K562 (cell line): ENCODE measurements around the gene TTC9C. TPM values are rescaled to one million over a fixed set of nuclear protein-coding genes. Genes with fewer than 3 reads are reported as not detected.

Experiments used
- ARID1B ChIP-seq: fragments of 450-650 bp; IDR thresholded peaks from 2 replicates; pipeline ENCODE4 v1.6.1; 2016; ENCODE audit warnings: antibody characterized with exemption, mild to moderate bottlenecking, inconsistent platforms
- ASH1L ChIP-seq: fragments of 450-650 bp; IDR thresholded peaks from 2 replicates; pipeline ENCODE4 v1.6.1; 2018; ENCODE audit warnings: borderline replicate concordance, mild to moderate bottlenecking, low read depth; ENCODE audit not compliant: partially characterized antibody
- CREB1 ChIP-seq, 2 experiments: sonication (generic) in 1 of 2; formaldehyde crosslinking in 1 of 2; IDR thresholded peaks; 2 replicates each; pipeline versions ENCODE4 v1.6.1 to v1.8.0; 2012 to 2022; ENCODE audit warnings: inconsistent platforms in 1 of 2, mild to moderate bottlenecking in 1 of 2, missing genetic modification reagents in 1 of 2, moderate library complexity in 1 of 2
- FOS ChIP-seq: IDR thresholded peaks from 3 replicates; pipeline ENCODE4 v1.6.1; 2011; ENCODE audit not compliant: insufficient read length; ENCODE audit errors: extremely low read depth
- KDM4B ChIP-seq, 2 experiments: fragments of 450-650 bp in 1 of 2; sonication (generic) in 1 of 2; IDR thresholded peaks; 2 replicates each; pipeline ENCODE4 v1.6.1; 2016 to 2017; ENCODE audit warnings: borderline replicate concordance in 2 of 2, antibody characterized with exemption in 1 of 2, low read depth in 1 of 2, mild to moderate bottlenecking in 1 of 2
- RAD21 ChIP-seq, 2 experiments: fragments of 250-450 bp in 1 of 2; fragments of 450-650 bp in 1 of 2; sonication (Bioruptor Pico) in 1 of 2; formaldehyde crosslinking in 1 of 2; IDR thresholded peaks in 1 of 2; conservative IDR thresholded peaks in 1 of 2; 2 replicates each; pipeline versions ENCODE4 v1.4.0 to v1.8.0; 2020 to 2022; ENCODE audit warnings: mild to moderate bottlenecking in 2 of 2, moderate library complexity in 1 of 2
- RCOR1 ChIP-seq, 2 experiments: IDR thresholded peaks; 2 replicates each; pipeline ENCODE4 v1.6.1; 2012; ENCODE audit warnings: low read depth in 2 of 2, low read length in 2 of 2, borderline replicate concordance in 1 of 2, improper control_type of control experiment in 1 of 2
- TAL1 ChIP-seq: fragments of 450-650 bp; IDR thresholded peaks from 2 replicates; pipeline ENCODE4 v1.6.1; 2016; ENCODE audit warnings: mild to moderate bottlenecking
- TCF7 ChIP-seq: sonication (generic); IDR thresholded peaks from 2 replicates; pipeline ENCODE4 v1.6.1; 2016; ENCODE audit warnings: antibody characterized with exemption, borderline replicate concordance
- ZC3H11A ChIP-seq: IDR thresholded peaks from 2 replicates; pipeline ENCODE4 v1.6.1; 2012; ENCODE audit warnings: low read depth, low read length, improper control_type of control experiment
- ZNF57 ChIP-seq: fragments of 450-650 bp; formaldehyde crosslinking; IDR thresholded peaks from 2 replicates; pipeline ENCODE4 v1.4.0; 2020; ENCODE audit warnings: mild to moderate bottlenecking, moderate library complexity
- ZNF717 ChIP-seq: fragments of 250-450 bp; sonication (Bioruptor Pico); IDR thresholded peaks from 2 replicates; pipeline ENCODE4 v1.5.0; 2021
- polyA plus RNA-seq, 8 experiments: library from polyadenylated mRNA; depleted of rRNA in 4 of 8; stranded (reverse) in 5 of 8; unstranded in 3 of 8; fragments of >200 nt; fragmentation: Nextera tagmentation in 2 of 8; fragmentation: Illumina TruSeq in 1 of 8; extraction: Ambion mirVana in 2 of 8; extraction: Trizol in 1 of 8; gene quantifications; 2 replicates each; pipeline versions ENCODE4 v1.2.1 to v1.2.3, GENCODE V29; 2011 to 2014; ENCODE audit warnings: inconsistent platforms in 1 of 8, missing spikeins in 1 of 8
- total RNA-seq, 7 experiments: library from RNA; depleted of rRNA in 6 of 7; stranded (reverse); fragments of >200 nt in 6 of 7; fragmentation: Illumina TruSeq in 2 of 7; extraction: Trizol in 2 of 7; gene quantifications; 2 replicates each; pipeline versions ENCODE4 v1.2.1 to v1.2.3, GENCODE V29; 2011 to 2021; ENCODE audit warnings: low replicate concordance in 1 of 7
- TF ChIP-seq, protein P1 (sequence below): sonication (generic); formaldehyde crosslinking; IDR thresholded peaks from 2 replicates; pipeline ENCODE4 v1.8.0; 2022; ENCODE audit warnings: missing genetic modification reagents, mild to moderate bottlenecking, moderate library complexity, borderline replicate concordance
- TF ChIP-seq, protein P2 (sequence below): fragments of 450-650 bp; IDR thresholded peaks from 2 replicates; pipeline ENCODE4 v1.6.1; 2016; ENCODE audit warnings: mild to moderate bottlenecking, moderate library complexity

Gene TTC9C
- total and polyA plus RNA-seq, 9 of the 15 experiments (the other 6 are each of a cell fraction or from before 2014, with no cell fraction given): 32.8 to 59.0 (median 37.1) TPM

GRCh38 chr11:62771144-62772021, 43.1 kb downstream of the TTC9C start, which contains the start of gene TAF6L (continued):
- TF ChIP-seq, protein P1, sequence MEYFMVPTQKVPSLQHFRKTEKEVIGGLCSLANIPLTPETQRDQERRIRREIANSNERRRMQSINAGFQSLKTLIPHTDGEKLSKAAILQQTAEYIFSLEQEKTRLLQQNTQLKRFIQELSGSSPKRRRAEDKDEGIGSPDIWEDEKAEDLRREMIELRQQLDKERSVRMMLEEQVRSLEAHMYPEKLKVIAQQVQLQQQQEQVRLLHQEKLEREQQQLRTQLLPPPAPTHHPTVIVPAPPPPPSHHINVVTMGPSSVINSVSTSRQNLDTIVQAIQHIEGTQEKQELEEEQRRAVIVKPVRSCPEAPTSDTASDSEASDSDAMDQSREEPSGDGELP: peak; percentile 87
- TF ChIP-seq RAD21 (CRISPR knock-in tag; conservative IDR thresholded peaks at IDR 0.05 in 1 of 2, IDR thresholded peaks at IDR 0.05 in 1 of 2) (peak in 1 of 2 experiments; percentile 20; a peak in 2 of 4 replicates), KDM4B (IDR thresholded peaks at IDR 0.05; ENCODE audit: borderline replicate concordance in 2 of 2, low read depth in 1 of 2) (peak in 1 of 2 experiments; percentile 84; a peak in 1 of 4 replicates), TAL1 (no peak), ZNF717 (CRISPR knock-in tag) (no peak), FOS (peak; percentile 76), ASH1L (peak; percentile 46), ARID1B (peak; percentile 52), ZC3H11A (peak; percentile 49; the same call in 1 of the 2 replicates), ZNF57 (CRISPR knock-in tag) (no peak), TCF7 (no peak), CREB1 (IDR thresholded peaks at IDR 0.05) (0 out of 2 replicates have a peak, but pooled peaks have one; percentile 34), CREB1 (CRISPR knock-in tag; IDR thresholded peaks at IDR 0.05) (no peak; the same call in 1 of the 2 replicates), RCOR1 (IDR thresholded peaks at IDR 0.05; ENCODE audit: borderline replicate concordance in 1 of 2, low read depth in 2 of 2, low read length in 2 of 2) (peak; percentile 37 to 90; a peak in 3 of 4 replicates)
- TF ChIP-seq, protein P2, sequence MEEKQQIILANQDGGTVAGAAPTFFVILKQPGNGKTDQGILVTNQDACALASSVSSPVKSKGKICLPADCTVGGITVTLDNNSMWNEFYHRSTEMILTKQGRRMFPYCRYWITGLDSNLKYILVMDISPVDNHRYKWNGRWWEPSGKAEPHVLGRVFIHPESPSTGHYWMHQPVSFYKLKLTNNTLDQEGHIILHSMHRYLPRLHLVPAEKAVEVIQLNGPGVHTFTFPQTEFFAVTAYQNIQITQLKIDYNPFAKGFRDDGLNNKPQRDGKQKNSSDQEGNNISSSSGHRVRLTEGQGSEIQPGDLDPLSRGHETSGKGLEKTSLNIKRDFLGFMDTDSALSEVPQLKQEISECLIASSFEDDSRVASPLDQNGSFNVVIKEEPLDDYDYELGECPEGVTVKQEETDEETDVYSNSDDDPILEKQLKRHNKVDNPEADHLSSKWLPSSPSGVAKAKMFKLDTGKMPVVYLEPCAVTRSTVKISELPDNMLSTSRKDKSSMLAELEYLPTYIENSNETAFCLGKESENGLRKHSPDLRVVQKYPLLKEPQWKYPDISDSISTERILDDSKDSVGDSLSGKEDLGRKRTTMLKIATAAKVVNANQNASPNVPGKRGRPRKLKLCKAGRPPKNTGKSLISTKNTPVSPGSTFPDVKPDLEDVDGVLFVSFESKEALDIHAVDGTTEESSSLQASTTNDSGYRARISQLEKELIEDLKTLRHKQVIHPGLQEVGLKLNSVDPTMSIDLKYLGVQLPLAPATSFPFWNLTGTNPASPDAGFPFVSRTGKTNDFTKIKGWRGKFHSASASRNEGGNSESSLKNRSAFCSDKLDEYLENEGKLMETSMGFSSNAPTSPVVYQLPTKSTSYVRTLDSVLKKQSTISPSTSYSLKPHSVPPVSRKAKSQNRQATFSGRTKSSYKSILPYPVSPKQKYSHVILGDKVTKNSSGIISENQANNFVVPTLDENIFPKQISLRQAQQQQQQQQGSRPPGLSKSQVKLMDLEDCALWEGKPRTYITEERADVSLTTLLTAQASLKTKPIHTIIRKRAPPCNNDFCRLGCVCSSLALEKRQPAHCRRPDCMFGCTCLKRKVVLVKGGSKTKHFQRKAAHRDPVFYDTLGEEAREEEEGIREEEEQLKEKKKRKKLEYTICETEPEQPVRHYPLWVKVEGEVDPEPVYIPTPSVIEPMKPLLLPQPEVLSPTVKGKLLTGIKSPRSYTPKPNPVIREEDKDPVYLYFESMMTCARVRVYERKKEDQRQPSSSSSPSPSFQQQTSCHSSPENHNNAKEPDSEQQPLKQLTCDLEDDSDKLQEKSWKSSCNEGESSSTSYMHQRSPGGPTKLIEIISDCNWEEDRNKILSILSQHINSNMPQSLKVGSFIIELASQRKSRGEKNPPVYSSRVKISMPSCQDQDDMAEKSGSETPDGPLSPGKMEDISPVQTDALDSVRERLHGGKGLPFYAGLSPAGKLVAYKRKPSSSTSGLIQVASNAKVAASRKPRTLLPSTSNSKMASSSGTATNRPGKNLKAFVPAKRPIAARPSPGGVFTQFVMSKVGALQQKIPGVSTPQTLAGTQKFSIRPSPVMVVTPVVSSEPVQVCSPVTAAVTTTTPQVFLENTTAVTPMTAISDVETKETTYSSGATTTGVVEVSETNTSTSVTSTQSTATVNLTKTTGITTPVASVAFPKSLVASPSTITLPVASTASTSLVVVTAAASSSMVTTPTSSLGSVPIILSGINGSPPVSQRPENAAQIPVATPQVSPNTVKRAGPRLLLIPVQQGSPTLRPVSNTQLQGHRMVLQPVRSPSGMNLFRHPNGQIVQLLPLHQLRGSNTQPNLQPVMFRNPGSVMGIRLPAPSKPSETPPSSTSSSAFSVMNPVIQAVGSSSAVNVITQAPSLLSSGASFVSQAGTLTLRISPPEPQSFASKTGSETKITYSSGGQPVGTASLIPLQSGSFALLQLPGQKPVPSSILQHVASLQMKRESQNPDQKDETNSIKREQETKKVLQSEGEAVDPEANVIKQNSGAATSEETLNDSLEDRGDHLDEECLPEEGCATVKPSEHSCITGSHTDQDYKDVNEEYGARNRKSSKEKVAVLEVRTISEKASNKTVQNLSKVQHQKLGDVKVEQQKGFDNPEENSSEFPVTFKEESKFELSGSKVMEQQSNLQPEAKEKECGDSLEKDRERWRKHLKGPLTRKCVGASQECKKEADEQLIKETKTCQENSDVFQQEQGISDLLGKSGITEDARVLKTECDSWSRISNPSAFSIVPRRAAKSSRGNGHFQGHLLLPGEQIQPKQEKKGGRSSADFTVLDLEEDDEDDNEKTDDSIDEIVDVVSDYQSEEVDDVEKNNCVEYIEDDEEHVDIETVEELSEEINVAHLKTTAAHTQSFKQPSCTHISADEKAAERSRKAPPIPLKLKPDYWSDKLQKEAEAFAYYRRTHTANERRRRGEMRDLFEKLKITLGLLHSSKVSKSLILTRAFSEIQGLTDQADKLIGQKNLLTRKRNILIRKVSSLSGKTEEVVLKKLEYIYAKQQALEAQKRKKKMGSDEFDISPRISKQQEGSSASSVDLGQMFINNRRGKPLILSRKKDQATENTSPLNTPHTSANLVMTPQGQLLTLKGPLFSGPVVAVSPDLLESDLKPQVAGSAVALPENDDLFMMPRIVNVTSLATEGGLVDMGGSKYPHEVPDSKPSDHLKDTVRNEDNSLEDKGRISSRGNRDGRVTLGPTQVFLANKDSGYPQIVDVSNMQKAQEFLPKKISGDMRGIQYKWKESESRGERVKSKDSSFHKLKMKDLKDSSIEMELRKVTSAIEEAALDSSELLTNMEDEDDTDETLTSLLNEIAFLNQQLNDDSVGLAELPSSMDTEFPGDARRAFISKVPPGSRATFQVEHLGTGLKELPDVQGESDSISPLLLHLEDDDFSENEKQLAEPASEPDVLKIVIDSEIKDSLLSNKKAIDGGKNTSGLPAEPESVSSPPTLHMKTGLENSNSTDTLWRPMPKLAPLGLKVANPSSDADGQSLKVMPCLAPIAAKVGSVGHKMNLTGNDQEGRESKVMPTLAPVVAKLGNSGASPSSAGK: peak; percentile 78
